HuH-7 (cell line): ENCODE data around the gene ZP2.
A peak's percentile ranks its signal among the peaks of the same experiment; 100 is the strongest.
"Not testable (repeated sequence)": the region's sequence is repeated elsewhere in the genome, so short reads cannot be mapped to it uniquely, and the experiment has no call there.

ENCODE experiments used
- DNase-seq: peaks from one replicate; pipeline ENCODE4 v3.0.0; 2011; ENCODE audit warnings: low spot score

The ZP2 gene

DNA sequence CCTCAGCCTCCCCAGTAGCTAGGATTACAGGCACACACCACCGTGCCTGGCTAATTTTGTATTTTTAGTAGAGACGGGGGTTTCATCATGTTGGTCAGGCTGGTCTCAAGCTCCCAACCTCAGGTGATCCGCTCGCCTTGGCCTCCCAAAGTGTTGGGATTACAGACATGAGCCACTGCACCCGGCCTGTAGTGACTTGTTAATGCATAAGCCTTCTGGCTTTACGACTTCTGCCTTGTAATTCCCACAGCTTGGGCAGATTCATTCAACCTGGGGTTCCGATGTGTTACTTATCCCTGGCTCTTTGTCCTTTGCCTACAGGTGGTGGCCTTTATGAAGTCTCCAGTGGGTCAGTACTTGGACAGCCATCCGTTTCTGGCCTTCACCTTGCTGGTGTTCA is 41.3 kb downstream of the ZP2 start:
- not testable (repeated sequence) for DNase-seq

DNA sequence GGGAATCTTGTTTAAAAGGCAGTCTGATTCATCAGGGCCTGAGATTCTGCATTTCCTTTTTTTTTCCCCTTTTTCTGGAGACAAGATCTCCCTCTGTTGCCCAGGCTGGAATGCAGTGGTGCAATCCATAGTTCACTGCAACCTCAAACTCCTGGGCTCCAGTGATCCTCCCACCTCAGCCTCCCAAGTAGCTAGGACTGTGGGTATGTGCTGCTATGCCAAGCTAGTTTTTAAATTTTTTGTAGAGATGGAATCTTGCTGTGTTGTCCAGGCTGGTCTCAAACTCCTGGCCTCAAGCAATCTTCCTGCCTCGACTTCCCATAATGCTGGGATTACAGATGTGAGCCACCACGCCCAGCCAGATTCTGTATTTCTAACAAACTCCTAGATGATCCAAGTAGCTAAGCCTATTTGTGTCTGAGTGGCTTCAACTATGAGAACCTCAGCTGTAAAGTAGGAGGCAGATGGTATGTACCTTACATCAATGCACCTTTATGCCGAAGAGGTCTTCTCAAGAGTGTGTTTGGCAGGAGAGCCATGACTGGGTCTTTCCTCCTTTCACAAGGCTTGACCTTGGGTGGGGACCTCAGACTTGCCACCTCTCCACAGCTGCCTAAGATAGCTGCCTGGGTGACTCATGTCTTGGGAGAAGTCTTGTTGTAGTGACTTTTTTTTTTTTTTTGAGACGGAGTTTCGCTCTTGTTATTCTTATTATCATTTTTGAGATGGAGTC is 42.0 kb downstream of the ZP2 start:
- no peak for DNase-seq

DNA sequence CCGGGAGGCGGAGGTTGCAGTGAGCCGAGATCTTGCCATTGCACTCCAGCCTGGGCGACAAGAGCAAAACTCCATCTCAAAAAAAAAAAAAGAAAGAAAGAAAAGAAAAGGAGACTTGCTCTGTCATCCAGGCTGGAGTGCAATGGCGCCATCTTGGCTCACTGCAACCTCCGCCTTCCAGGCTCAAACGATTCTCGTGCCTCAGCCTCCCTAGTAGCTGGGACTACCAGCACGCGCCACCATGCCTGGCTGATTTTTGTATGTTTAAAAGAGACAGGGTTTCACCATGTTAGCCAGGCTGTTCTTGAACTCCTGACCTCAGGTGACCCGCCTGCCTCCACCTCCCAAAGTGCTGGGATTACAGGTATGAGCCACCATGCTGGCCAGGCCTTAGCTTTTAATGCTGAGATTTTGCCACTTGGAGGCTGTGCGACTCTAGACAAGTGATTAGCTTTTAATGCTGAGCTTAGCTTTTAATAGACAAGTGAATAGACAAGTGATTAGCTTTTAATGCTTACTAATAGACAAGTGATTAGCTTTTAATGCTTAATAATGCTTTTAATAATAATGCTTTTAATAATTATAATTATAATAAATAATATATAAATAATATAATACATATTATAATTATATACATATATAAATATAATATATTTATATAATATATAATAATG is 43.3 kb downstream of the ZP2 start:
- no peak for DNase-seq

DNA sequence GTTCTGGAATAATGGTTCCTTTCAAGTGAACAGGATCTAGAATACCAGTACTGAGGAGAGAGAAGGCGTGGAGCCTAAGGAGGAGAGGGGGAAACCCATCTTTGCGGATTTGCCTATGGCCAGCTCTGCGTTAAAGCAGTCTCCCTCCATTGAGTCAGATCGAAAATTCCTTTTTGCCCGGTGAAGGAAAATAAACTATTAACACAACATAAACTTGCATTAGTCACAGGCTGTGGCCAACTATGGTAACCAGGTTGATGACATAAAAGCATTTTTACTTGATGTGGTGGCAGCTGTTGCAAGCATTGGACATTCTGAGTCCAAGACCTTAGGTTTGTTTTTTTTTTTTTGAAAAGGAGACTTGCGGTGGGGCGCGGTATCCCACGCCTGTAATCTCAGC is 44.0 kb downstream of the ZP2 start:
- no peak for DNase-seq

DNA sequence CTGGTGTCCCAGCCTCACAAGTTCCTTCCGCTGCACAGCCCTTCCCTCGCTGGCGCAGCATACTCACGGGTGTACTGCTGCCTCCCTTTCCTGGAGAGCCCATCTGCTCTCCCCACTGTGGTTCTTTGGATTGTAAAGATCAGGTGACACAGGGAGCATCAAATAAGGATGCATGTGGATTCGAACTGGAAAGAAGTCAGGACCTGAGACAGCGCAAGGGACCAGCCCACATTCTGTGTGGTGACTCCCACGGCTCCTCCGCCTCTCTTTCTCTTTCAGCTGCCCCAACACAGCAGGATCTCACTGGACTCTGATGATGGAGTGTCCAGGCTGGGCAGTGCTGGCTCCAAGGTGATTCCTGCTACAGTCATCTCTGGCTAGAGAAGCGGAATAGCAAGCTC is 44.8 kb downstream of the ZP2 start:
- no peak for DNase-seq

DNA sequence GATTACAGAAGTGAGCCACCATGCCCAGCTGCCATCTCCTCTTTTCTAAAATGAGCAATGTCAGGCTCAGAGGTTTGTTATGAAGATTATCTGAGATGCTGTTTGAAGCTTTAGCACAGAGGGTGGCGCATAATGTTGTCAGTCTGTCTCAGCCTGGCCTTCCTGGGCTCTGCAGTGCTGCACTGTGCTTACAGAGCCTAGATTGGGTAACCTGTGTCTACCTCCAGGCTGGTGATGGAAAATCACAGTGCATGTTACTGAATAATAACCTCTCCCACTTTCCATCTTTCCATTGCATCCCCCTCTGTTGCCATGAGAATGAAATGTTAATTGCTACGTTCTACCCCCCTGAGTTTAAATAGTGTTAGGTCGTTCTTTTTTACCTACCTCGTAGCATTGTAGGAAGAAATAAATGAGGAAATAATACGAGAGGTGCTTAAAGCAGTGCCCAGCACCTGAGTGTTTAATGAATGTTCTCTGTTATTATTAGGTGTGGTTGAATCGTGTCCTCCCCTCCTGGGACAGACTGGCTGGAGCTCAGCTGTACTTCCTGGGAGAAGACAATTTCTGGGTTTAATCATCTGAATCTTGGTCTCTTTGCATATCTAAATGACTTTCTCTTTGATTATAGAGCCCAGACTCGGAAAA is 46.7 kb downstream of the ZP2 start:
- DNase-seq = no peak

DNA sequence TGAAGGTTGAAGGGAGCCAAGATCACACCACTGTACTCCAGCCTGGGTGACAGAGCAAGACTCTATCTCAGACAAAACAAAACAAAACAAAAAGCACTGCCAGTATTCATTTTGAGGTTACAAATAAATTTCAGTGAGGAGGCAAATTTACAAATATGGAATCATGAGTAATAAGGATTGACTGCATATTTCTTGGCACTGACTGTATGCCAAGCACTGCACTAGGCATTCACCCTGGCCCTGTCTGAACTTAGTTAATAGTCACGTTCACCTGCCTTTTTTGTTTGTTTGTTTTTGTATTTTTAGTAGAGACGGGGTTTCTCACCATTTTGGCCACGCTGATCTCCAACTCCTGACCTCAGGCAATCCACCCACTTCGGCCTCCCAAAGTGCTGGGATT is 47.8 kb downstream of the ZP2 start:
- DNase-seq = no peak

DNA sequence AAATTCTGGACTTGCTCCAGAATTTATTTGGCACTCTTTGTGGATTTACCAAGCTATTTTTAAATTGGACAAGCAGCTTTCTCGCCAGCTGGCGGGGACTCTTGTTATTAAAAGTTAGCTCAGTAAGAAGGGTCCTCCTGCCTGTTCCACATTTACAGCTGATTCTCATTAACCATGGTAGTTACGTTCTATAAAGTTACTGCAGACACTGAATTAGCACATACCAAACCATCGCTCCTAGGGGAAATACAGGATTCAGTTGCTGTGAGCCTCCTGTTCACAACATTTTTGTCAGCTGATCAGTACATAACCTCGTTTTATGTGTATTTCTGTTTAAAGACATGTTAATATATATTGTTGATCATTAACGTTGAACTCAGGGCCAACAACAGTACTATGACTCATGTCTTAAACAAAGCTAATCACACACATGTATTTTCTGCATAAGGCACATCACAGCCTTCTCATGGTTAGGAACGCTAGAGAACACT is 48.7 kb downstream of the ZP2 start:
- no peak for DNase-seq

DNA sequence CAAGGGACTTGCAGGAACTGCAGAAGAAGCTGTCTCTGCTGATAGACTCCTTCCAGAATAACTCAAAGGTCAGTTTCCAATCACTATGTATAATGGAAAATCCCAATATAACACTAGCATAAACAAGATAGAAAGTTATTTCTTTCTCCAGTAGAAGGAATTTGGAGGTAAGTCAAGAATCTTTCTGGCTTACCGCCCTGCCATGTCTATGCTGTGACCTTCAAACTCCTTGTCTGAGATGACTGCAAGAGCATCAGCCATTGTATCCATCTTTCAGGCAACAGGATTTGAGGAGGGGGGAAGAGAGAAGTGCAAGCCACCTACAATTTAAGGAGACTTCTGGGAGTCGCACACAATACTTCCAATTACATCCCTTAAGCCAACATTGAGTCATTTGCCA is 50.2 kb downstream of the ZP2 start:
- no peak for DNase-seq

DNA sequence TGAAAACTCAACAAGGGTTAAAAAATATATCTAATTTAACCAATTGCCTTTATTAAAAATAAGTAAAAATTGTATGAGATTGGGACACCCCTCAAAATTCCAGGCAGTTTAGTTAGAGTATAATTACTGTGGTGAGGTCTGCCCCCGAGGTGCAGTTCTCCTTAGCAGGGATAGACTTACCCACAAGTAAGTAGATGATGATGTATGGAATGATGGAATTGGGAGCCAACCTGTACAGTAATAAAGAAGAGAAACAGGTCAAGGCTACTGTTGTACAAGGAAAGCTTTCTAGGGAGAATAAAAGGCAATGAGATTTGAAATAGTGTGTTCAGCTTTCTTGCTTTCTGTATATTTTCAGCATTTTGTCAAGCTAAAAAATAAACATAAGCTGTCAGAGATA is 51.1 kb downstream of the ZP2 start:
- no peak for DNase-seq

DNA sequence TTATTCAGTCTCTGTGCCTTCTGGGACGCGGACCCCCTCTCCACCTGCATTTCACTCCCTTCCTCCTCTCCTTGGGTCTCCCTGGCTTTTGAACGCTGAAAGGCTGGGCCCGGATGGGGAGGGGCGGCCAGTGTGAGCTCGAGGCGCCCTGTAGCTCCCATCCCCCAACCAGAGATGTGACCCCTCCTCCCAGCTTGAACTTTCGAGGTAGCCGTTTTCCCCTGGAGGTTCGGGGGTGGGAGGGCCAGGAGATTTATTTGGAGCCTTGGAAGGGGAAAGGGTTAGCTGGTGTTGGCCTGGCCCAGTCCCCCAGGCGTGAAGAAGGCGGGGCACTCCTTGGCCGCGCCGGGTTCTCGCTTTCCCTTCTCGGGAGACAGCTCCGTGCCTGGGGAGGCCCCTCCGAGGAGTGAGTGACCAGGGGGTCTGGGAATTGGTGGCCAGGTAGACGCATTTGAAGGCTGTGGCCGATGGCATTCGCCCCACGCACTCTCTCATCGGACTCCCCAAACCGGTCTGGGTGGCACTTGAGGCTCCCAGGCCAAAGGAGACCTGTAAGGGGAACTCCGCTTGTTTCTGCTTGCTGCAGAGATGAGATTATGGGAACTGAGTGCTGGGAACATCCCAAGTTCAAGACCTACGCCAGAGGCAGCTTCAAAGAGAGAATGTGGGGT is 52.0 kb downstream of the ZP2 start:
- DNase-seq = no peak

DNA sequence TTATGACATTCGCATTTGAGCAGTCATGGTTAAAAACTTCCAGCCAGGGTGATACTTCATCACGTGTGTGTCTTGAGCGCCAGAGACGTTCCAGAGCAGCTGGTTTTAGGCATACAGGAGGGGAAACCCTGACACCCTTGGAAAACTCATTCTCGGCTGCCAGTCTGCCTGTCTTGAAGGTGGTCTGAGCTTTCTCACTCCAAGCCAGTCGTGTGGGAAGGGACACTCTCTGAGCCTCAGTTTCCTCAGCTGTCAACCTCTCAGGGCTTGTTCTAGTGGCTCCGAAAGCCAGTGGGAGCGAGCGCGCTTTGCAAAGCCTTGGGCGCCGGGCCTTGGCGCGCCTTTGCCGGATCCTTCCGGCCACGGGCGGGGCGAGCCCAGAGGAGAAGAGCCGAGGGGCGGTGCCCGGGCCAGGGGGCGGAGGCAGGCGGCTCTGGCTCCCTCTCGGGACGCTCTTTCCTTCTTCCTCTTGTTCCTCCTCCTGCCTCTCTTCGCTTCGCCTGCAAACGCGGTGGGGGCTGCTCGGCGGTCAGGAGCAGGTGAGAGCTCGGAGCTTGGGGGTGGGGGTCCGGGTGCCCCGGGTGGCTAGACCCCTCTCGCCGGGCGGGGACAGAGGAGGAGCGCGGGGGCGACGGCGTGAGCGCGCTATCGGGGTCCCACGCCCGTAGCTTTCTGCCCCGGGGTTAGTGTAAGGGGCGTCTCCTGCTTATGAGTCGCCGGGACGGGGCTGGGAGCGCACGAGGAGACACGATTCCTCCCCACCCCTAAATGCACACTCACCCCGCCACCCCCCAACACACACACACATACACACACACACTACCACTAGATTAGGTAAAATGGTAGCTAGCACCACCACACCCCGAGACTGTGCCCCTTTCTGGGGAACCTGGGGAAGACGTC is 52.9 kb downstream of the ZP2 start, which contains the start of gene LDAF1:
TSS of gene LDAF1 (plus strand) at position 467 of the 903 bp plus-strand sequence. CDS start 2,509 bp downstream, outside the sequence.
- DNase-seq = peak; percentile 72

DNA sequence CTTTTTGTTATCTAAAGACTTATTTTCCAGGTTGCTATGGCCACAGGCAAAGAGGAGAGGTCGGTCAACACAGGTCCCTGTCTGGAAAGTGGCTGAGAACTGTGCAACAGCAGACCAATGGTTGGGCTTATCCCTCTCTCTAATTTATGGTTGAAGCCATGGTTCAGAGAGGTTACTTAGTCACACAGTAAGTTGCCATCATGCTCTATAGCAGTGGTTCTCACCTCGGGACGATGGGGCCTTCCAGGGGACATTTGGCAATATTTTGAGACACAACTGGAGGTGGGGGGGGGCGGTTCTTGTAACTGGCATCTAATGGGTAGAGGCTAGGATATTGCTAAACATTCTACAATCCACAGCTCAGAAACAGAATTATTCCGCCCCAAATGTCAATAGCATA is 53.7 kb downstream of the ZP2 start:
- no peak for DNase-seq

DNA sequence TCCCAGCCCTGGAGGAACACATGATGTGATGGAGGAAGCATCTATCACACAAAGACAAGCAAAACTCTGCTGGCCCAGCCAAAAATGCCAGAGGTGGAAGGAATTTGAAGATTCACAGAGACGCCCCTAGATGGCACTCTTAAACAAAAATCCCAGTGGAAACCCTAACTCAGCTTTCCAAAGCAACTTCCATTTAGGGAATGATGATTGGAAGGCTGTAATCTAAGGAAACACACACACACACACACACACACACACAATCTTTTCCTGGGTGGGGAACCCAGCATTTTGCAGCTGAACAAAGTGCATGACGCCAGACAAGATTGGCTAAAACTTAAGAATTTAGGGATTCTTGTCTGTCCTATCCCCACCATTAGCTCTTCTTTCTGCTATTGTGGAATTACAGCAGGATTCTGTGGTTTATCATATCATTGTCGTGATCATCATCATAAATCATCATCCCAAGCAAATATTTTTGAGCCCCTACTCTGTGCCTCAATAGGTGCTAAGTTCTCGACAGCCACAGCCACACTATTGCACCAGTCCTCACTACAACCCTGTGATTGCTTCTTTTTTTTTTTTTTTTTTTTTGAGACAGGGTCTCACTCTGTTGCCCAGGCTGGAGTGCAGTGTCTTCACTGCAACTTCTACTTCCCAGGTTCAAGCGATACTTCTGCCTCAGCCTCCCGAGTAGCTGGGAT is 54.5 kb downstream of the ZP2 start:
- peak; percentile 79 for DNase-seq

DNA sequence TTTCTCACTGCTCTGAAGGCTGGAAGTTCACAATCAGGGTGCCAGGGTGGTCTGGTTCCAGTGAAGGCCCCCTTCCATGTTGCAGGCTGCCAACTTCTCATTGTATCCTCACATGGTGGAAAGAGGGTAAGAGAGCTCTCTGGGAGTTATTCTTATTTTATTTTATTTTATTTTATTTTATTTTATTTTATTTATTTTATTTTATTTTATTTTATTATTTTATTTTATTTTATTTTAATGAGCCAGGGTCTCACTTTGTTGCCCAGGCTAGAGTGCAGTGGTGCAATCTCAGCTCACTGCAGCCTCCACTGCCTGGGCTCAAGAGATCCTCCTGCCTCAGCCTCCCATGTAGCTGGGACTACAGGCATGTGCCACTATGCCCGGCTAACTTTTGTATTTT is 55.4 kb downstream of the ZP2 start:
- DNase-seq = not testable (repeated sequence)

DNA sequence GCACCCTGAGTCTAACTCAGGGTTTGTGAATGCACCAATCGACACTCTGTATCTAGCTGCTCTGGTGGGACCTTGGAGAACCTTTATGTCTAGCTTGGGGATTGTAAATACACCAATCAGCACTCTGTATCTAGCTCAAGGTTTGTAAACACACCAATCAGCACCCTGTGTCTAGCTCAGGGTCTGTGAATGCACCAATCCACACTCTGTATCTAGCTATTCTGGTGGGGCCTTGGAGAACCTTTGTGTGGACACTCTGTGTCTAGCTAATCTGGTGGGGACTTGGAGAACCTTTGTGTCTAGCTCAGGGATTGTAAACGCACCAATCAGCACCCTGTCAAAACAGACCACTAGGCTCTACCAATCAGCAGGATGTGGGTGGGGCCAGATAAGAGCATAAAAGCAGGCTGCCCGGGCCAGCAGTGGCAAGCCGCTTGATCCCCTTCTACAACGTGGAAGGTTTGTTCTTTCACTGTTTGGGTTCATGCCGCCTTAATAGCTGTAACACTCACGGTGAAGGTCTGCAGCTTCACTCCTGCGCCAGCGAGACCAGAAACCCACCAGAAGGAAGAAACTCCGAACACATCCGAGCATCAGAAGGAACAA is 58.1 kb downstream of the ZP2 start:
- not testable (repeated sequence) for DNase-seq

DNA sequence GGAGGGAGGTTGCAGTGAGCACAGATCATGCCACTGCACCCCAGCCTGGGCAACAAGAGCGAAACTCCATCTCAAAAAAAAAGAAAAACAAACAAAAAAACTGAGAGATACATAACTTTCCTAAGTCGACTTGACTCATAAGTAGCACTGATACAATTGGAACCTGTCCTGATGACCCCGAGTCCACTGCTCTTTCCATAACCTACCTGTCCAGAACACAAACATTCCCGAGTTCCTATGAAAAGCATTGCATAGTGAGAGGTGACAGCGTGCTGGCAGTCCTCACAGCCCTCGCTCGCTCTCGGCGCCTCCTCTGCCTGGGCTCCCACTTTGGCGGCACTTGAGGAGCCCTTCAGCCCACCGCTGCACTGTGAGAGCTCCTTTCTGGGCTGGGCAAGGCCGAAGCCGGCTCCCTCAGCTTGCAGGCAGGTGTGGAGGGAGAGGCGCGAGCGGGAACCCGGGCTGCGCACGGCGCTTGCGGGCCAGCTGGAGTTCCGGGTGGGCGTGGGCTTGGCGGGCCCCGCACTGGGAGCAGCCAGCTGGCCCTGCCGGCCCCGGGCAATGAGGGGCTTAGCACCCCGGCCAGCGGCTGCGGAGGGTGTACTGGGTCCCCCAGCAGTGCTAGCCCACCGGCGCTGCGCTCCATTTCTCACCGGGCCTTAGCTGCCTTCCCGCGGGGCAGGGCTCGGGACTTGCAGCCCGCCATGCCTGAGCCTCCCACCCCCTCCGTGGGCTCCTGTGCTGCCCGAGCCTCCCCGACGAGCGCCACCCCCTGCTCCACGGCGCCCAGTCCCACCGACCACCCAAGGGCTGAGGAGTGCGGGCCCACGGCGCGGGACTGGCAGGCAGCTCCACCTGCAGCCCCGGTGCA is 59.0 kb downstream of the ZP2 start:
- not testable (repeated sequence) for DNase-seq

DNA sequence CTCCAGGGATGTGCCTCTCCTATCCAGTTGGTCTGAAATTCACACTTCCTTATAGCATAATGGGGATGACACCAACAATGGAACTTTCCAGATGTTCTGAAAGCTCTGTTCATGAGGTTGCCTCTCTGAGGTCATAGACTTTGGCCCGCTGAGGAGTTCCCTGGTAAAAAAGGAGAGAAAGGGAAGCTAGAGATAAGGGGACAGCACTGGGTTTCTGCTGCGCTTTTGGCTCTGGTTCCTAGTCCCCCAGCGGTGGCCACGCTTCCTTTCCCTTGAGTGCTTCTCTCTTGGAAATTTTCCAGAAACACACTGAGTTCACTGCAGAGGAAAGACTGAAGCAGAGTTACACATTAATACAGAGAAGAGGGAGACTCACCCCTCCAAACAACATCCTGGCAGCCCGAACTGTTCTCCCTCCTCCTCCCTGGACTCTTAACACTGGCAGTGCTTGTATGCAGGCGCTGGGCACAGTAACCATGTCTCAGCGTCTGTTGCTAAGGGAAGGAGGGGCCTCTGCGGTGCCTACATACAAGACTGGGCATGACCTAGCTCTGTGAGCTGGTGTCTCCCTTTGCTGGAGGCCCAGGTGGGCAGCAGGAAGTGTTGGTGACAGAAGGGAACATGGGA is 60.9 kb downstream of the ZP2 start, which contains the start of gene DNAH3:
TSS of gene DNAH3 (minus strand) at position 472 of the 627 bp plus-strand sequence. CDS start 527 bp downstream, outside the sequence.
- DNase-seq = no peak
